Stimulated activated naive CD8-positive, alpha-beta T cell treated with anti-CD3 and anti-CD28 coated beads, Interleukin-15, amount 100 ng/mL, for 72 hours (primary cell): ENCODE results near the gene PIK3C3.

Source experiments
- ATAC-seq: fragments of 150-1000 bp; cut with Tn5 transposase; 2 replicates; pipeline ENCODE4 v1.10.0; 2021; ENCODE audit warnings: mild to moderate bottlenecking, moderate library complexity
- DNase-seq, 2 donors: peaks; one replicate each; pipeline ENCODE4 v3.0.0; 2021 to 2022
- H3K27ac Mint-ChIP-seq, 2 donors: one replicate each; pipeline ENCODE4 v1.8.0; 2022; ENCODE audit warnings: mild to moderate bottlenecking in 2 of 2, mixed read lengths in 2 of 2, moderate library complexity in 2 of 2
- H3K27me3 Mint-ChIP-seq: one replicate; pipeline ENCODE4 v1.8.0; 2022; ENCODE audit warnings: mixed read lengths
- H3K4me1 Mint-ChIP-seq: one replicate; pipeline ENCODE4 v1.8.0; 2022; ENCODE audit warnings: mild to moderate bottlenecking, mixed read lengths
- H3K4me3 Mint-ChIP-seq, 2 donors: one replicate each; pipeline ENCODE4 v1.8.0; 2022; ENCODE audit warnings: mild to moderate bottlenecking in 2 of 2, mixed read lengths in 2 of 2, moderate library complexity in 1 of 2
- H3K9me3 Mint-ChIP-seq, 2 donors: one replicate each; pipeline ENCODE4 v1.8.0; 2022; ENCODE audit warnings: mixed read lengths in 2 of 2

PIK3C3 gene

DNA sequence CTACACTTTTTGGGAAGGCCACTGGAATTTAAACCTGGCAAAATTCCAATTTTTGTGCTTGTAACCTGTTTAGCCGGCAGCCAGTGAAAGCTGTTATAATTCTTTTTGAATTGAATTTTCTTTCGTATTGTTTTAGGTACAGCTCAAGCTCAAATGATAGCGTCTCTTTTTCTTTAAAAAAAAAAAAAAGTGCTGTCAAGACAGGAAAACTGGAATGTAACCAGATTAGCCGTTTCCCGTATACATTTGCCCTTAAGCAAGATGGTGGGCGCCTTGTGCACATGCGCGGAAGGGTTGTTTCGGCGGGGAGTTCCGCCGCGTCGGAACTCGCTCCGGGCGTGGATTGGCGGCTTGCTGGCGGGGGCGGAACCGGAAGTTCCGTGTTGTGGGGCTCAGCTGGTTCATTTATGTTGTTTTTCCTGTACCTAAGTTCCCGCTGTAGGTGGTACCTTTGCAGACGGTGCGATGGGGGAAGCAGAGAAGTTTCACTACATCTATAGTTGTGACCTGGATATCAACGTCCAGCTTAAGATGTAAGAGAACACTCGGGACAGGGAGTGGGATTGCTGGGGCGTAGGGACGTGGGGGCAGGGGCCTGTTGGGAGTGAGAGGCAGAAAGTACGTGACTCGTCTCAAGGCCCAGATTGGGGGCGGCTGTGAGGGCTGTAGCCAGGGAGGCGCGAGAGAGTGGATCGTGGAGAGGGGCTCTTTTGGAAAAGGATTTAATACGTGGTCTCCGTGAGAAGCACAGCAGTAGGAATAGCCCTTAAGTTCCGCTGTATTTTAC, at the start of gene PIK3C3:
Gene PIK3C3, plus strand, starts transcription at position 408 of the 787 bp plus-strand sequence. Its CDS starts 58 bp downstream, at position 466.
- DNase-seq = peak; percentile 90 to 96
- Mint-ChIP-seq H3K9me3 (no peaks in the 10 kb centered on the region), H3K27ac (peak within 1 kb of the TSS; percentile 99 to 100), H3K4me3 (peak within 1 kb of the TSS; percentile 98 to 99), H3K4me1 (peaks cover 29% of the 10 kb centered on the region), H3K27me3 (peaks cover 8% of the 10 kb centered on the region)
- ATAC-seq = peak; percentile 97

DNA sequence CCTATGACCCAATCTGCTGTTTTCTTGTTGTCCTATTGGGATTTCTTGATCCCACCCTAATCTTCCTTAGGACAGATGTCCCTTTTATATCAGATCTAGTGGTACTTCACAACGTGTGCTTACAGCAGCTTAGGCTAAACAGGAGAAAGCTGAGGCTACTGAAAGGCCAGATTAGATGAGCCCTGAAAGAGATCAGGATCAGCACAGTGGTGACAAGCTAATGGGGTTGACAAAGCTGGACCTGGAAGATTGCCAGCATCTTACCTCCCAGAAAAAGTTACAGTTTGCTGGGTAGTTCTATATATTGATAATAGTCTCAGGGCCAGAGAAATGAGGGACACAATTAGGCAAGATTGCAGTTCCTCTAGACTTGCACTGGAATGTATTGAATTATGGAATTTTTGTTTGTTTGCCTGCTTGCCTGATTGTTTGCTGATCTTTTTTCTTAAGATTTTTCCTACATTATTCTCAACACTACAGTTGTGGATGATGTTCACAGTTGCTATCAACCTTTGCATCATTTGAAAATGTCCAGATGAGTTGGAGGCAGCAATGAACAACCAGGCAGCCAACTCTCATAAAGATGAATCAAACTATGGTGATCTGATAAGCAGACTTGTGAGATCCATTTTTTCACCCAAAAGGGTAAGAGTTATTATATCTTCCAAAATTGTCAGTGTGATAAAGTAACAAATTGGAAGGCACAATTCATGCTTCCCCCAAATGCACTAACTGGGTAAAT, 49.1 kb upstream of the PIK3C3 start:
- H3K9me3 Mint-ChIP-seq = no peaks in the 10 kb centered on the region
- H3K4me1 Mint-ChIP-seq = peaks cover 9% of the 10 kb centered on the region
- H3K27me3 Mint-ChIP-seq = no peaks in the 10 kb centered on the region
- ATAC-seq (no peak), DNase-seq (no peak)
- no peak overlapping the region for H3K27ac Mint-ChIP-seq
- no peak overlapping the region for H3K4me3 Mint-ChIP-seq

DNA sequence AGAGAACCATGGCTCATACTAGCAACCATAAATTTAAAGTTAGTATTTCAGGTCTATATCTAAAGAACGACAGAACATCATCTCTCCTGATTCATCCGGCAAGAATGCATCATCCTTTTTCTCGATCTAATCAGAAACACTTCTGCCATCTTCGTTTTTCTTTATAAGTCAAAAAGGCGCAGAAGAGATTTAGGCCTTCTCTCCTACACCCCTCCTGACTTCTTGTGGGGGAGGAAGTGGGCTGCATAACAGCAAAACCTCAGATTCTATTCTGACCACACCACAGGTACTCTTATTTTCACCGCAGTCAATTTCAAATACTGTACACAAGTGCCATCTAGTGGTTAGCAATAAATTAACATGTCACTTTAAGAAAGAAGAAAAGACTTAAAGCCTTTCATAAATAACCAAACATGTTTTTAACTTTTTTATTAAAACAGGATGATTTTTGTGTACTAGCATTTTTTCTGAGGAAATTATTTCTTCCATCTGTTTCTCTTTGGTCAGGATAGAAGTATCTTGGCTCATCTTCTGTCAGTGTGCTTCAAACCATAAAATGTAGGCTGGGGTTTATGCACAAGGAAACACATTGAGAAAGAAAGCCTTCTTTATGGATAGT, 48.4 kb upstream of the PIK3C3 start:
- Mint-ChIP-seq H3K27me3 (no peaks in the 10 kb centered on the region), H3K4me1 (peaks cover 9% of the 10 kb centered on the region), H3K27ac (no peak overlapping the region), H3K4me3 (no peak overlapping the region), H3K9me3 (no peaks in the 10 kb centered on the region)
- ATAC-seq = peak; percentile 98
- peak; percentile 28 to 56 for DNase-seq

DNA sequence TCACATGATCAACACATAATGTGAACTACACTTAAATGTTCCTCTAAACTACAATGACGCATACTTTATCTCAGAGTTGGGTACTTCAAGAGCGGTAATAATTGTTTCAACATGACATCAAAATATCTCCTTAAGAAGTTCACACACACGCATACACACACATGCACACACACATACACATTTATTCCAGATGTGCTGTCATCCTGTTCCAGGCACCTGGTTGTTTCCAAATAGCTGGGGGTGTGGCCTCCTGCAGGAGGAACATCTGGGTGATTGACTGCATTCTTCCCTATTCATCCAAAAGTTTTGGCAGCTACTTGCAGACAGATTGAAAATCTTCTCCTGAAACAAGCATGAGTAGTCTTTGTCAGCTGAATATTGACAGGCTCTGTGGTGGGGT, 37.9 kb upstream of the PIK3C3 start:
- Mint-ChIP-seq H3K4me3 (no peak overlapping the region), H3K27me3 (peaks cover 9% of the 10 kb centered on the region), H3K4me1 (no peaks in the 10 kb centered on the region), H3K9me3 (no peaks in the 10 kb centered on the region), H3K27ac (no peak overlapping the region)
- no peak for ATAC-seq
- DNase-seq = no peak

DNA sequence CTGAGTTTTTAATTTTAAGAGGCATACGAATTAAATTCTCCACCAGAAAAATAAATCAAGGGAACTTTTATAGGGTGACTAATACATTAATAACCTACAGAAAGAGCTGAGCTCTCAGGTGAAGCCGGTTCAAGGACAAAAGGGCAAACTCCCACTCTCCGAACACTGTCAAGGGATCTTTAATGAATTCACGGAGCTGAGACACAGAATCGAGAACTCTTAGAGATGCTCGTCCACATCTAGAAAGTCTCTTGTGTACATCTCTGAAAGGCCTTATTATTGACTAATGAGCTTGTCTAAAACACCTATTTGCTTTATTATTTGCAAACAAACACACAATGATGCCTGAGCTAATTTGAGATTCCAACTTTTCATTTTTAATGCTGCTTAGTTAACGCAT, 33.3 kb upstream of the PIK3C3 start:
- Mint-ChIP-seq H3K4me1 (no peaks in the 10 kb centered on the region), H3K27me3 (peaks cover 9% of the 10 kb centered on the region), H3K9me3 (no peaks in the 10 kb centered on the region), H3K27ac (no peak overlapping the region), H3K4me3 (no peak overlapping the region)
- DNase-seq (no peak), ATAC-seq (no peak)

DNA sequence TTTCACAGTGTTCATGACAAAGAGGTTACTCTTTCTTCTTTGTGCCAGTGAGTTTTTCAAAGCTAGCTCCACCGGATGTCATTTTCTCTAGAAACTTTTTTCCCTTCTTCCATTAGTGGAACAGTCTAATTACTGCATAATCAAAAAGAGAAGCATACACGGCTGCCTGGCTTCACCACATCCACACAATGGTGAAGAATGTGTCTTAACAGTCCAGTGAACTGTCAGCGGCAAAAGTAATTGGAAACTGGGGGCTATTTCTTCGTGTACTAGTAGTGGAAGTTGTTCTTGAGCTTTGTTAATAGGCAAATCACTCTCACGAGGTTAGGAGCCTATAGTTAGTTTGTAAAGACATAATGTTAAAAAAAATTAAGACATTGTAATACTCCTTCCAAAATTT, 32.9 kb upstream of the PIK3C3 start:
- no peak for ATAC-seq
- Mint-ChIP-seq H3K27ac (no peak overlapping the region), H3K4me3 (no peak overlapping the region), H3K27me3 (peaks cover 9% of the 10 kb centered on the region), H3K9me3 (no peaks in the 10 kb centered on the region), H3K4me1 (no peaks in the 10 kb centered on the region)
- DNase-seq = no peak

DNA sequence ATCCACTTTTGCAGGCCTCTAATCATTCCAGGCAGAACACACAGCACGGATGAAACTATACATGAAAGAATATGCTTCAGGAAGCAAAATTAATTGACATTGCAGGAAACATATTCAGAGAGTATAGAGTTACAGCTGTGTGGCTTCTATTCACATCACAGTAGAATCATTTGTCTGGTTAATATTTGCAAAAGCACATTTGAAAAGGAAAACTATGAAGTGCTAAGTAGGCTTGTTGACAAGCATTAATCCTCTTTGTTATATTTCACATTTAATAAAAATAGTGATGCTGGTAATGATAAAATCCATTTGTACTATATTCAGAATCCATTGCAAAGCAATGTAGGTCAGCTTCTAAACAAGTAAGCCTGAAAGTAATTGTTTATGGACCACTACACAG, 32.2 kb upstream of the PIK3C3 start:
- ATAC-seq (no peak), DNase-seq (no peak)
- Mint-ChIP-seq H3K27ac (no peak overlapping the region), H3K4me3 (no peak overlapping the region), H3K4me1 (no peaks in the 10 kb centered on the region), H3K9me3 (no peaks in the 10 kb centered on the region), H3K27me3 (peaks cover 9% of the 10 kb centered on the region)

DNA sequence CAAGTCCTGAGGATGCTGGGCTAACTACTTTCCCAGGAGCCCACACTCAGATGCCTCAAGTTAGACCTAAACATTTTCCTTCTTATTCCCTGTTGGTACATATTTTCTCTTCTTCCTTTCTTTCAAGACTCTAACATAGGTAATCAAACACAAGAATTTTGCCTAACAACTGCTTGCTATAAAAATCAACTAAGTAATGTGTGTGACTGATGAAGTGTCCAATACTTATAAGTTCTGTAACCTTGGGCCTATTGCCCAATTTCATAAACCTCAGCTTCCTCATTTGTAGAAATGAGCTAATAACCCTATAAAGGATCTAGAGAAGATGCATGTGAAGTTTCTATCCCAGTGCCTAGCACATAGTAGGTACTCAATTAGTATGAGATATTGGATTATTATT, 31.6 kb upstream of the PIK3C3 start:
- no peak overlapping the region for H3K27ac Mint-ChIP-seq
- no peak overlapping the region for H3K4me3 Mint-ChIP-seq
- no peaks in the 10 kb centered on the region for H3K9me3 Mint-ChIP-seq
- no peaks in the 10 kb centered on the region for H3K4me1 Mint-ChIP-seq
- DNase-seq (no peak), ATAC-seq (no peak)
- H3K27me3 Mint-ChIP-seq = peaks cover 9% of the 10 kb centered on the region

DNA sequence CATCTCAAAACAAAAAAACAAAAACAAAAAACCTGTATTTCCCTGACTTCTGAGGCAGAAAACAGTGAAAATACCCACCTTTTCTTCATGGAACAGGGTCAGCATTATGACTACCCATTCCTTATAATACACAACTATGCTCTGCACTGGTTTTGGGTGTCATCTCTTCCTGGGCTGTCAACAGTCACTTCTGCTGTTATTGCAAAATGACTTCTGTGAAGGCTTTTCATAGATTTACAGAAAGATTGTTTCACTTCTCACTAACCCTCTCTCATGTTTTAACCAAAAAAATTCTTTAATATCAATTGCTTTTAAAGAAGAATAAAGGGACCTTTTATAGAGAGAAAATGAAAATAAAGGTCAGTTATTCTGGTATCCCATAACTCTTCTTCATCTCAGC, 26.5 kb upstream of the PIK3C3 start:
- no peak for DNase-seq
- no peaks in the 10 kb centered on the region for H3K4me1 Mint-ChIP-seq

DNA sequence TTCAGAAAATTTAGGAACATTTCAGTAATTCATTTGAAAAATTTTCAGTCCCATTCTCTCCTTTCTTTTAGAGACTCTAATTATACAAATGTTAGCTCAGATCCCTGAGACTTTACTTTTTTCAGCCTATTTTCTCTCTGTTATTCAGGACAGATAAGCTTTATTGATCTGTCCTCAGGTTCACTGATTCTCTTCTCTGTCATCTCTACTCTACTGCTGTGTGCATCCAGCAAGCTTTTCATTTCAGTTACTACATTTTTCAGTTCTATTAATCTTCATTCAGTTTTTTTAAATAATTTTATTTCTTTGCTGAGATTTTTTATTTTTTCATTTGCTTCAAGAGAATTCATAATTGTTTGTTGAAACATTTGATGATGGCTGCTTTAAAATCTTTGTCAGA, 22.1 kb upstream of the PIK3C3 start:
- Mint-ChIP-seq H3K27me3 (peaks cover 20% of the 10 kb centered on the region), H3K4me3 (no peak overlapping the region), H3K4me1 (no peaks in the 10 kb centered on the region), H3K9me3 (peaks cover 0 to 8% of the 10 kb centered on the region in 2 donors), H3K27ac (no peak overlapping the region)
- DNase-seq (no peak), ATAC-seq (no peak)

More for the DNA sequence above, 26.5 kb upstream of the PIK3C3 start:
- H3K4me3 Mint-ChIP-seq = no peak overlapping the region
- no peak overlapping the region for H3K27ac Mint-ChIP-seq
- ATAC-seq = no peak
- peaks cover 0 to 6% of the 10 kb centered on the region in 2 donors for H3K9me3 Mint-ChIP-seq
- H3K27me3 Mint-ChIP-seq = peaks cover 15% of the 10 kb centered on the region

DNA sequence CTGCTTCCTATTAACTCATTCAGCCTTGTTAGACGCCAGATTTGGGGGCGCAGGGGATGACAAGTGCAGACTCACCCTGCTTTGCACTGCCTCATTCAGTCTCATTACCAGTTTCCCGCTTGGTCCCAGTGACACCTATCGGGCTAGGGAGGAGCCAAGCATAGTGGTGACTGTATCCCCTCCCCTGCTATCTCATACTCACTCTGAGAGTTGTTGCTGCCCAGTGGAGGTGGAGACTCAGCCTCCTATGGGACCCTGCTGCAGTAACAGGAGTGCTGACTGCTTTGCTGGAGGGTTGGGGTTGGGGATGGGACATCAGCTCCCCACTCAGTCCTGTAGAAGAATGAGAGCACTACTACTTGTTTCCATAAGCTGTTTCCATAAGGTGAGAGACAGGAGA, 21.3 kb upstream of the PIK3C3 start:
- Mint-ChIP-seq H3K4me3 (no peak overlapping the region), H3K4me1 (no peaks in the 10 kb centered on the region), H3K27me3 (peaks cover 20% of the 10 kb centered on the region), H3K9me3 (peaks cover 0 to 8% of the 10 kb centered on the region in 2 donors), H3K27ac (no peak overlapping the region)
- DNase-seq (no peak), ATAC-seq (no peak)

DNA sequence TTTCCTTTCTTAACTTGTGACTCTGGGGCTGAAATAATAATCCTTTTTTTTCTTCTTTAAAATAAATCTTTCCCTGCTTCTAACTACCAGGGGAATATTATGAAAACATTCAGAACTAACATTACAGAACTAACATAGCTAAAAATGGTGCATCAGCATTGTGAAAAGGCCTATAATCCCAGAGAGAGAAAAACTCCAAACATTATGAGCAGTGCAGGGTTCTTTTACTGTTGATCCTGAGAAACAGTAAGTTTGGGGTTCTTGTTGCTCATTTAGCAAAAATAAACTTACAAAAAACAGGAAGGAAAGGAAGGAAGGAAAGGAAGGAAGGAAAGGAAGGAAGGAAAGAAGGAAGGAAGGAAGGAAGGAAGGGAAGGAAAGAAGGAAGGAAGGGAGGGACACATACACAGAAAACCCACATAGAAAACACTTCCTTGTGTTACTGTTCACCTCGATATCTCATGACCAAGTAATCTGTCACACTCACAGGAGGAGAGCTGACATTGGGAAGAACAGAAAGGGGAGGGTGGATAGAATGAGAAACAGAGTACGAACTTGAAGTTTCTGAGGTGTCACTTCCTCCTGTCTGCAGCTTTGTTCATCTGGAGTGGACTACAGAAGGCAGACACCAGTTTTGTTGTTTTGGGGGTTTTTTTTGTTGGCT, 18.4 kb upstream of the PIK3C3 start:
- Mint-ChIP-seq H3K27me3 (peaks cover 44% of the 10 kb centered on the region), H3K4me3 (no peak overlapping the region), H3K27ac (no peak overlapping the region), H3K4me1 (no peaks in the 10 kb centered on the region), H3K9me3 (peaks cover 0 to 8% of the 10 kb centered on the region in 2 donors)
- DNase-seq (no peak), ATAC-seq (no peak)

DNA sequence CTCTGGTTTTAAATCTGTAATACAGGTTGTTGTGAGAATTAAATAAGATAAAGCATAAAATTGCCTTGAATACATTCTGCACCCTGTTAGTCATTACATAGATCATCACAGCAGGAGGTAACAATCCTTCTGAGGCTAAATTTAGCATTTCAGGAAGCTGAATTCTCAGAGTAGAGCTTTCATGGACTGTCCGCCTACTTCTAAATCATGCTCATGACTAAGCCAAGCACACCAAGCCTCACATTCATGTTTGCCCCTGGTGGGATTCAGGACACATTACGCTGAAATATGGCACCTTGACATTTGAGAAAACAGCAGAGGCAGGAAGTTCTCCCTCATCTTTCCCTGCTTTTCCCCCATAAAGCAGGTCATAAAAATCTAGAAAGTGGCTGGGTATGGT, 16.6 kb upstream of the PIK3C3 start:
- no peaks in the 10 kb centered on the region for H3K4me1 Mint-ChIP-seq
- no peak for DNase-seq
- no peak overlapping the region for H3K27ac Mint-ChIP-seq
- peaks cover 36% of the 10 kb centered on the region for H3K27me3 Mint-ChIP-seq
- ATAC-seq = no peak
- no peak overlapping the region for H3K4me3 Mint-ChIP-seq
- H3K9me3 Mint-ChIP-seq = peaks cover 0 to 3% of the 10 kb centered on the region in 2 donors

DNA sequence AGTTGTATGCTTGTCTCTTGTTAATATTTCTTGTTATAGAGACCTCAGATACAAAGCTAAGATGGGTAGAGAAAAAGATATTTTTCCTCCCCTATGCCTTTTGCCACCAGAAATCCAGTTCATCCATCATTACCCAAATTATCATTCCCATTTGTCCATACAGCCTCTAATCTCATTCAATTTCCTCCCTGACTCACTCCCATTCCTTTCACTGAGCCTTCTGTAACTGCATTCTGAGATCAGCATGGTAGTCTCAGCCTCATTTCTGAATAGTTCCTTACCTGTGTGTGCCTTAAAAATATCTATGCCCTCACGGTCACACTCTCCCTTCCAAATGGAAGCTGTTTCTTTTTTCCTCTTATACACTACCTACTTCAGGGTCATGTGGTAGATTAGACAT, 15.7 kb upstream of the PIK3C3 start:
- ATAC-seq (no peak), DNase-seq (no peak)
- Mint-ChIP-seq H3K27ac (no peak overlapping the region), H3K9me3 (no peaks in the 10 kb centered on the region), H3K27me3 (peaks cover 38% of the 10 kb centered on the region), H3K4me3 (no peak overlapping the region), H3K4me1 (no peaks in the 10 kb centered on the region)

DNA sequence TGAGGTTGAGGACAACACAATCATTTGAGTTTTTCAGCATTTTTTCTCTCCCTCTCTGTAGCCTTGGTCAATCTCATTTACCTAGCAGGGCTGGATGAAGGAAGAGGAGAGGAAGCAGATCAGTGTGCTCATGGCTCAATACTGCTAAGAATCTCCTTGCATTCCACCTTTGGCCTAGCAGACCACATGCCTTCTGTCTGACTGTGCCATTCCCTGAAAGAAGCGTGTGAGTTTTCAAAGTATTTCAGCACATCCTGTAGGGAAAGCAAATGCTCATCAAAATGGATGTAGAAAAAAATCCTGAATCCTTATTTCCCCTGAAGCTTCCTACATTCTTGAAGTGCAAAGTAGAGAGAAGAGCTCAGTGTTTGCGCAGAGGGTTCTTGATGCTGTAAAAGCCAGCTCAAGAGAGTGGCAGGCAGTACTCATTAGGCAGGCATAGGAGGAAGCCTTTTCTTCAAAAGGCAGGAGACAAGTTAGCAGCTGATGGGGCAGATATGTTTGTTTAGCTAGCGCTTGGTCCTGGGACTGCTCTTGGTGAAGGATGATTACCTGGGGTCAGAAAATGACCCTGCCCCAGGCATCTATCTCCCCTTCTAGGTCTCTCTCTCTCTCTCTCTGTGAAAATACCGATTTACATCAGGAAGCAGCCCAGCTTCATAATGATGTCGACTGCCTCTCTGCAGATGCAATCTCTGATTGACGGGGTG, 14.4 kb upstream of the PIK3C3 start:
- no peaks in the 10 kb centered on the region for H3K9me3 Mint-ChIP-seq
- DNase-seq (no peak), ATAC-seq (no peak)
- peaks cover 52% of the 10 kb centered on the region for H3K27me3 Mint-ChIP-seq
- H3K27ac Mint-ChIP-seq = no peak overlapping the region
- H3K4me1 Mint-ChIP-seq = no peaks in the 10 kb centered on the region
- no peak overlapping the region for H3K4me3 Mint-ChIP-seq
